ENCODE data around the gene ATP2B3. TPM values are rescaled to one million over a fixed set of nuclear protein-coding genes. Genes with fewer than 3 reads are reported as not detected.

ATP2B3 gene
- total RNA-seq, 1 donor from 2014 or later = not detected

DNA sequence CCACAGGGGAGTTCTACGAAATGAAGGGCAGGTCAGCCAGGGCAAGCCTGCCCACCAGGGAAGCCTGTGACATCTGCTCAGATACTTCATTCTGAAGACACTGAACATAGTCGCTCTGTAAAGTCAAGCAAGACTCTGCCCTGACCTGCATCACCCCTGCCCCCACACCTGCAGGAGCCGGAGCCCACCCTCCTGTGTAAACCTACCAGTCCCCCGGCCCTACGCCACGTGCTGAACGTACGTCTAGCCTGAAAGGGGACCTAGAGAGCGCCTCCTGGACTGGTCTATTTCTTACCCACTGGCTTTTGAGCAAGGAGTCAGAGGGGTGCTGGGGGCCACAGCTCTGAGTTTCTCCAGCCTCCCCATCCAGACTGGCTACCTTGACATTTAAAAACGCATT, 69.9 kb downstream of the ATP2B3 start:
- intact Hi-C loops (cut with micrococcal nuclease) = no loop called here
- Mint-ChIP-seq H3K27ac (no peak overlapping the region), H3K36me3 (ENCODE audit: low read depth) (peaks cover 46% of the 10 kb centered on the region)

GRCh38 chrX:153588021-153588781, 70.8 kb downstream of the ATP2B3 start:
- no peak overlapping the region for H3K27ac Mint-ChIP-seq
- peaks cover 52% of the 10 kb centered on the region for H3K36me3 Mint-ChIP-seq (ENCODE audit: low read depth)
- H3K9me3 Mint-ChIP-seq = no peaks in the 10 kb centered on the region
- H3K27me3 Mint-ChIP-seq = no peaks in the 10 kb centered on the region
- DNase-seq (no peak), ATAC-seq (ENCODE audit: low read depth) (no peak)
- ChIA-PET POLR2A (no interaction called here), CTCF (no interaction called here)
- TF ChIP-seq, protein P1, sequence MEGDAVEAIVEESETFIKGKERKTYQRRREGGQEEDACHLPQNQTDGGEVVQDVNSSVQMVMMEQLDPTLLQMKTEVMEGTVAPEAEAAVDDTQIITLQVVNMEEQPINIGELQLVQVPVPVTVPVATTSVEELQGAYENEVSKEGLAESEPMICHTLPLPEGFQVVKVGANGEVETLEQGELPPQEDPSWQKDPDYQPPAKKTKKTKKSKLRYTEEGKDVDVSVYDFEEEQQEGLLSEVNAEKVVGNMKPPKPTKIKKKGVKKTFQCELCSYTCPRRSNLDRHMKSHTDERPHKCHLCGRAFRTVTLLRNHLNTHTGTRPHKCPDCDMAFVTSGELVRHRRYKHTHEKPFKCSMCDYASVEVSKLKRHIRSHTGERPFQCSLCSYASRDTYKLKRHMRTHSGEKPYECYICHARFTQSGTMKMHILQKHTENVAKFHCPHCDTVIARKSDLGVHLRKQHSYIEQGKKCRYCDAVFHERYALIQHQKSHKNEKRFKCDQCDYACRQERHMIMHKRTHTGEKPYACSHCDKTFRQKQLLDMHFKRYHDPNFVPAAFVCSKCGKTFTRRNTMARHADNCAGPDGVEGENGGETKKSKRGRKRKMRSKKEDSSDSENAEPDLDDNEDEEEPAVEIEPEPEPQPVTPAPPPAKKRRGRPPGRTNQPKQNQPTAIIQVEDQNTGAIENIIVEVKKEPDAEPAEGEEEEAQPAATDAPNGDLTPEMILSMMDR (IDR thresholded peaks at IDR 0.05) = no peak
- H3K4me1 Mint-ChIP-seq = peaks cover 30% of the 10 kb centered on the region
- H3K4me3 Mint-ChIP-seq = no peak overlapping the region
- intact Hi-C loops (cut with micrococcal nuclease) = no loop called here

More for the DNA sequence above, 69.9 kb downstream of the ATP2B3 start:
- ChIA-PET CTCF (no interaction called here), POLR2A (no interaction called here)
- peaks cover 38% of the 10 kb centered on the region for H3K4me1 Mint-ChIP-seq
- TF ChIP-seq, protein P1 (IDR thresholded peaks at IDR 0.05) = no peak
- H3K27me3 Mint-ChIP-seq = no peaks in the 10 kb centered on the region
- ATAC-seq (ENCODE audit: low read depth) (no peak), DNase-seq (no peak)
- H3K4me3 Mint-ChIP-seq = no peak overlapping the region
- no peaks in the 10 kb centered on the region for H3K9me3 Mint-ChIP-seq

- POLR2A ChIA-PET = no interaction called here
- Mint-ChIP-seq H3K4me3 (no peak overlapping the region), H3K36me3 (ENCODE audit: low read depth) (peaks cover 59% of the 10 kb centered on the region), H3K27ac (no peak overlapping the region), H3K27me3 (no peaks in the 10 kb centered on the region), H3K4me1 (peaks cover 22% of the 10 kb centered on the region), H3K9me3 (no peaks in the 10 kb centered on the region)
- DNase-seq (no peak), ATAC-seq (ENCODE audit: low read depth) (no peak)
- TF ChIP-seq, protein P1 (IDR thresholded peaks at IDR 0.05) = no peak
- intact Hi-C loops (cut with micrococcal nuclease) = no loop called here
- CTCF ChIA-PET = no interaction called here
These were observed 71.5 kb downstream of the ATP2B3 start for GRCh38 chrX:153588782-153589446.

GRCh38 chrX:153590961-153591956, 73.8 kb downstream of the ATP2B3 start:
- Mint-ChIP-seq H3K27me3 (no peaks in the 10 kb centered on the region), H3K4me3 (no peak overlapping the region), H3K4me1 (peaks cover 31% of the 10 kb centered on the region), H3K27ac (peak overlapping the region; percentile 83), H3K9me3 (no peaks in the 10 kb centered on the region), H3K36me3 (ENCODE audit: low read depth) (peaks cover 66% of the 10 kb centered on the region)
- intact Hi-C loops (cut with micrococcal nuclease) = loop anchor here (1.0 to 10.0 kb wide), 3 partner anchors 8 to 54 kb away; partner anchors contain the start of gene DUSP9
- POLR2A ChIA-PET = no interaction called here
- ATAC-seq (ENCODE audit: low read depth) = peak; percentile 95
- TF ChIP-seq, protein P1 (IDR thresholded peaks at IDR 0.05) = no peak
- peak; percentile 51 for DNase-seq
- CTCF ChIA-PET = no interaction called here

Data from activated B cell treated with CpG ODN at 0.5 μM for 24 hours (primary cell).